Activated naive CD4-positive, alpha-beta T cell treated with anti-CD3 and anti-CD28 coated beads, Interleukin-2, amount 10 ng/mL, durations not matched to agents 7 days and 5 days (primary cell): ENCODE results near the gene TPX2.

Experiments used
- CTCF ChIA-PET: fragments of 350-600 bp; sonication (Branson Sonifier 250); formaldehyde crosslinking; loops from one replicate; lab custom pipeline; 2021; ENCODE audit warnings: antibody characterized with exemption; lab: Charles Lee
- DNase-seq: peaks from one replicate; pipeline ENCODE4 v3.0.0-alpha.2; 2020
- H3K27ac Mint-ChIP-seq: one replicate; pipeline ENCODE4 v1.8.0; 2021; ENCODE audit warnings: mild to moderate bottlenecking, moderate library complexity, mixed read lengths
- H3K27me3 Mint-ChIP-seq: one replicate; pipeline ENCODE4 v1.8.0; 2021; ENCODE audit warnings: mild to moderate bottlenecking, mixed read lengths
- H3K36me3 Mint-ChIP-seq: one replicate; pipeline ENCODE4 v1.8.0; 2021; ENCODE audit warnings: mixed read lengths
- H3K4me1 Mint-ChIP-seq: one replicate; pipeline ENCODE4 v1.8.0; 2021; ENCODE audit warnings: mixed read lengths
- H3K4me3 Mint-ChIP-seq: one replicate; pipeline ENCODE4 v1.8.0; 2021; ENCODE audit warnings: mild to moderate bottlenecking, moderate library complexity, mixed read lengths
- H3K9me3 Mint-ChIP-seq: one replicate; pipeline ENCODE4 v1.8.0; 2021; ENCODE audit warnings: mixed read lengths

TPX2 gene

GRCh38 chr20:31711179-31712111 is 27.6 kb upstream of the TPX2 start:
- no peak for DNase-seq
- Mint-ChIP-seq H3K27ac (peak overlapping the region; percentile 47), H3K27me3 (no peaks in the 10 kb centered on the region), H3K4me3 (no peak overlapping the region), H3K9me3 (no peaks in the 10 kb centered on the region), H3K4me1 (peaks cover 82% of the 10 kb centered on the region), H3K36me3 (peaks cover 80% of the 10 kb centered on the region)
- CTCF ChIA-PET = interaction anchor here (0.6 to 3.0 kb wide), 6 partner anchors 9 to 252 kb away, joined by 3 to 12 read pairs (median 6); partner anchors contain the start of gene BCL2L1

- peaks cover 80% of the 10 kb centered on the region for H3K36me3 Mint-ChIP-seq
- H3K4me3 Mint-ChIP-seq = no peak overlapping the region
- H3K27me3 Mint-ChIP-seq = no peaks in the 10 kb centered on the region
- peak overlapping the region; percentile 8 for H3K27ac Mint-ChIP-seq
- peaks cover 83% of the 10 kb centered on the region for H3K4me1 Mint-ChIP-seq
- DNase-seq = no peak
- CTCF ChIA-PET = interaction anchor here (0.6 to 3.0 kb wide), 5 partner anchors 8 to 252 kb away, joined by 3 to 12 read pairs (median 5); partner anchors contain the start of gene BCL2L1
- no peaks in the 10 kb centered on the region for H3K9me3 Mint-ChIP-seq
Measured at GRCh38 chr20:31712112-31712553, 27.0 kb upstream of the TPX2 start.

GRCh38 chr20:31712564-31713311 is 26.4 kb upstream of the TPX2 start:
- peaks cover 81% of the 10 kb centered on the region for H3K36me3 Mint-ChIP-seq
- H3K4me1 Mint-ChIP-seq = peaks cover 88% of the 10 kb centered on the region
- DNase-seq = no peak
- CTCF ChIA-PET = interaction anchor here (1.6 to 3.0 kb wide), 2 partner anchors 7 to 49 kb away, joined by 3 to 11 read pairs; no protein-coding TSS in a partner anchor
- H3K27ac Mint-ChIP-seq = no peak overlapping the region
- H3K4me3 Mint-ChIP-seq = no peak overlapping the region
- no peaks in the 10 kb centered on the region for H3K27me3 Mint-ChIP-seq
- no peaks in the 10 kb centered on the region for H3K9me3 Mint-ChIP-seq

- H3K4me3 Mint-ChIP-seq = no peak overlapping the region
- no peak overlapping the region for H3K27ac Mint-ChIP-seq
- DNase-seq = no peak
- CTCF ChIA-PET = interaction anchor here (1.6 to 2.0 kb wide), 2 partner anchors 50 to 51 kb away, joined by 3 to 11 read pairs; no protein-coding TSS in a partner anchor
- H3K27me3 Mint-ChIP-seq = no peaks in the 10 kb centered on the region
- H3K9me3 Mint-ChIP-seq = no peaks in the 10 kb centered on the region
- H3K4me1 Mint-ChIP-seq = peaks cover 87% of the 10 kb centered on the region
- peaks cover 79% of the 10 kb centered on the region for H3K36me3 Mint-ChIP-seq
Measured at GRCh38 chr20:31713312-31714273, 25.5 kb upstream of the TPX2 start.

- H3K4me3 Mint-ChIP-seq = no peak overlapping the region
- DNase-seq = no peak
- H3K27me3 Mint-ChIP-seq = no peaks in the 10 kb centered on the region
- H3K27ac Mint-ChIP-seq = peak overlapping the region; percentile 2
- CTCF ChIA-PET = interaction anchor here (1.1 to 10.5 kb wide), 3 partner anchors 8 to 53 kb away, joined by 3 to 348 read pairs (median 7); no protein-coding TSS in a partner anchor
- H3K4me1 Mint-ChIP-seq = peaks cover 92% of the 10 kb centered on the region
- H3K9me3 Mint-ChIP-seq = no peaks in the 10 kb centered on the region
- peaks cover 90% of the 10 kb centered on the region for H3K36me3 Mint-ChIP-seq
Measured at GRCh38 chr20:31715766-31716165, 23.3 kb upstream of the TPX2 start.

- Mint-ChIP-seq H3K4me3 (no peak overlapping the region), H3K36me3 (peaks cover 91% of the 10 kb centered on the region), H3K27me3 (no peaks in the 10 kb centered on the region), H3K27ac (peak overlapping the region; percentile 2), H3K4me1 (peaks cover 86% of the 10 kb centered on the region), H3K9me3 (no peaks in the 10 kb centered on the region)
- no peak for DNase-seq
- CTCF ChIA-PET = interaction anchor here (0.9 to 10.5 kb wide), 6 partner anchors 17 to 82 kb away, joined by 3 to 348 read pairs (median 6); no protein-coding TSS in a partner anchor
Measured at GRCh38 chr20:31716351-31716750, 22.7 kb upstream of the TPX2 start.

GRCh38 chr20:31716818-31717477 is 22.1 kb upstream of the TPX2 start:
- Mint-ChIP-seq H3K4me1 (peaks cover 80% of the 10 kb centered on the region), H3K27ac (no peak overlapping the region), H3K27me3 (no peaks in the 10 kb centered on the region), H3K36me3 (peaks cover 89% of the 10 kb centered on the region), H3K9me3 (no peaks in the 10 kb centered on the region), H3K4me3 (peak overlapping the region; percentile 68)
- no peak for DNase-seq
- CTCF ChIA-PET = interaction anchor here (0.9 to 10.5 kb wide), 7 partner anchors 11 to 82 kb away, joined by 3 to 348 read pairs (median 4); no protein-coding TSS in a partner anchor

- H3K27me3 Mint-ChIP-seq = no peaks in the 10 kb centered on the region
- peak overlapping the region; percentile 50 for H3K27ac Mint-ChIP-seq
- H3K36me3 Mint-ChIP-seq = peaks cover 89% of the 10 kb centered on the region
- peaks cover 75% of the 10 kb centered on the region for H3K4me1 Mint-ChIP-seq
- CTCF ChIA-PET = interaction anchor here (1.1 to 10.5 kb wide), 4 partner anchors 11 to 83 kb away, joined by 3 to 348 read pairs (median 6); no protein-coding TSS in a partner anchor
- H3K4me3 Mint-ChIP-seq = peak overlapping the region; percentile 68
- H3K9me3 Mint-ChIP-seq = no peaks in the 10 kb centered on the region
- no peak for DNase-seq
Measured at GRCh38 chr20:31717478-31718201, 21.4 kb upstream of the TPX2 start.

GRCh38 chr20:31718952-31719643 is 20.0 kb upstream of the TPX2 start:
- peak; percentile 29 for DNase-seq

GRCh38 chr20:31719644-31720485 is 19.2 kb upstream of the TPX2 start:
- Mint-ChIP-seq H3K4me1 (peaks cover 58% of the 10 kb centered on the region), H3K27me3 (no peaks in the 10 kb centered on the region), H3K4me3 (peak overlapping the region; percentile 96), H3K27ac (peak overlapping the region; percentile 97), H3K9me3 (no peaks in the 10 kb centered on the region), H3K36me3 (peaks cover 67% of the 10 kb centered on the region)
- DNase-seq = no peak
- CTCF ChIA-PET = interaction anchor here (0.8 to 10.5 kb wide), 10 partner anchors 9 to 115 kb away, joined by 3 to 348 read pairs (median 7); partner anchors contain the start of gene ID1

More at GRCh38 chr20:31718952-31719643, 20.0 kb upstream of the TPX2 start:
- peak overlapping the region; percentile 97 for H3K27ac Mint-ChIP-seq
- peak overlapping the region; percentile 96 for H3K4me3 Mint-ChIP-seq
- no peaks in the 10 kb centered on the region for H3K27me3 Mint-ChIP-seq
- peaks cover 75% of the 10 kb centered on the region for H3K36me3 Mint-ChIP-seq
- peaks cover 64% of the 10 kb centered on the region for H3K4me1 Mint-ChIP-seq
- H3K9me3 Mint-ChIP-seq = no peaks in the 10 kb centered on the region
- CTCF ChIA-PET = interaction anchor here (0.8 to 10.5 kb wide), 8 partner anchors 8 to 85 kb away, joined by 3 to 348 read pairs (median 10); no protein-coding TSS in a partner anchor
